AG08395 (cell line): ENCODE measurements around the gene SDHAF4.
"Not testable (repeated sequence)": the region's sequence is repeated elsewhere in the genome, so short reads cannot be mapped to it uniquely, and the experiment has no call there.

Experiments
- DNase-seq: peaks from one replicate; pipeline ENCODE4 v3.0.0; 2012; ENCODE audit warnings: mixed read lengths, low spot score

The SDHAF4 gene

DNA sequence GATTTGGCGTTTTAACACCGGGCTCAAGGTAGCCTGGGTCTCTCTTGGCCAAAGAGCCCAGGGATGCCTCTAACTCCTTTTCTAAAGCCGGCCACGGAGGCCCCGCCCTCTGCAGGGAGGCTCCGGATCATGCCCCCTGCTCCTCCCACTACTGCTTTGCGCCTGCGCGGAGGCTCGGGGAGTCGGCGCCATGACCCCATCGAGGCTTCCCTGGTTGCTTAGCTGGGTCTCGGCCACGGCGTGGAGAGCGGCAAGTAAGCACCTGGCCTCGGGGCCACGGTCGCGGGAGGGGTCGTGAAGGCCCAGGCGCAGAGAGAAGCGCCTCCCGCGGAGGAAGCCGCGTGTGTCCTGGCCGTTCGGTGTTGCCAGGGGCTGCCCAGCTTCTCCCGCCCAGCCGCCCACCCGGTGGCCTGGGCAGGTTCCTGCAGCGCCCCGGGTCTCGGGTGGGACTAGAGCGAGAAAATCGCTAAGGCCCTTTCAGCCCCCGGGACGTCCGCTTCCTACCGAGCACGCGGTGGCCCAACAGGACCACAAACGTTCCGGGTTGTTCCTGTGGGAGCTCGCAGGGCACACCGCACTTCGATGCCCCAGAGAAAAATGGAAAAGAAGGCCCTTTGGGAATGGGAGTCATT is at the start of gene SDHAF4:
Gene SDHAF4 (plus strand): TSS at position 180 of the 632 bp plus-strand sequence. CDS start 11 bp downstream, at position 191.
- peak; percentile 100 for DNase-seq

DNA sequence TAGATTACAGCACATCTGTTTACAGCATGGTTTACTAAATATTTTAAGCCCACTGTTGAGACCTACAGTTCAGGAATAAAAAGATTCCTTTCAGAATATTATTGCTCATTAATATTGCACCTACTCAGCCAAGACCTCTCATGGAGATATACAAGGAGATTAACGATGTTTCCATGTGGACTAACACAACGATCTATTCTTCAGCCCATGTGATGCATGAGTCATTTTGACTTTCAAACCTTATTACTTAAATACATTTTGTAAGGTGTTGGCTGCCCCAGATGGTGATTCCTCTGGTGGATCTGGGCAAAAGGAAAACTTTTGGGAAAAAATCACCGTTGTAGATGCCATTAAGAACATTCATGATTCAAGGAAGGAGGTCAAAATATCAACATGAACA is 48.0 kb upstream of the SDHAF4 start:
- DNase-seq = no peak

- peak; percentile 5 for DNase-seq
These were observed 46.2 kb upstream of the SDHAF4 start for GRCh38 chr6:70520575-70520974.

- no peak for DNase-seq
These were observed 41.9 kb upstream of the SDHAF4 start for GRCh38 chr6:70524721-70525286.

DNA sequence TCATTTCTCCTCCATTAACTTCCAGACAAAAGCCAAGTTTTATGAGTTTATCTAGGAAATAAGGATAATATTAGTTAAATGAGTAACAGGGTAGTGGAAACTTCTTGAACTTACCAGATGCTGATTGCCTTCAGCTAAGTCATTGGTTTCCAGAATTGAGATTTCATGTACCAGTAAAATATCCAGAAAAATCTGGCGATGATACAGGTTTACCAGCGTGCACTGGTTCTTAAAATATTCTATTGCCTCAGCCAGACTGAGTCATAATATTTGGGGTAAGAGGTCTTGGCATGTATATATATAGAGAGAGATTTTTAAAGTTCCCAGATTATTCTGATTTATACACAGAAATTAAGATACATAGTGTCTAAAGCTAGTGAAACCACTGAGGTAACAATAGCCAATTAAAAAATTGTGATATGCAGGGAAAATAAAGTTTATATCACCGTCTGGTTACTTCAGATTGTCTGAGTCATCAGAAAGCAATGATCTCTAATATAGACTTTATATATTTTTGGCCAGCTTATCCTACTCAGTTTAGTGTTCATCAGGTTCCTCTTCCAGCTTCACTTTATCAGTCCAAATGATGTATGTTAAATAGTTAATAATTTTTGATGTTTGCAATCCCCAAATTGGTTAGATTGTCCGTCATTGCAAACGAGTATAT is 39.5 kb upstream of the SDHAF4 start:
- DNase-seq = no peak

DNA sequence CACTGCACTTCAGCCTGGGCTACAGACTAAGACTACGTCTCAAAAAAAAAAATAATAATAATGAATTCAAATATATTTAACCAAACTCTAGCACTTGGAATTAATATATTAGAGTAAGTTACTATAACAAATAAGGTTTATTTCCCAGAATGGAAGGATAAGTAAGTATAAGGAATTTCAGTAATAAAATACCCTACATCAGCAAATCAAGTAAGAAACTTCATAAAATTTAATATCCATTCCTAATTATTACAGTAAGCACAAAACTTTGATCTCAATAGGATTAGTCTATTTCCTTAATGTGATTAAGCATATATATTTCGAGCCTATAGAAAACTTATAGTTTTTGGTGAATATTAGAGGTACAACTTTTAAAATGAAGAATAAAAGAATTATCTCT is 36.7 kb upstream of the SDHAF4 start:
- no peak for DNase-seq

- DNase-seq = no peak
These were observed 35.6 kb upstream of the SDHAF4 start for GRCh38 chr6:70531133-70531532.

DNA sequence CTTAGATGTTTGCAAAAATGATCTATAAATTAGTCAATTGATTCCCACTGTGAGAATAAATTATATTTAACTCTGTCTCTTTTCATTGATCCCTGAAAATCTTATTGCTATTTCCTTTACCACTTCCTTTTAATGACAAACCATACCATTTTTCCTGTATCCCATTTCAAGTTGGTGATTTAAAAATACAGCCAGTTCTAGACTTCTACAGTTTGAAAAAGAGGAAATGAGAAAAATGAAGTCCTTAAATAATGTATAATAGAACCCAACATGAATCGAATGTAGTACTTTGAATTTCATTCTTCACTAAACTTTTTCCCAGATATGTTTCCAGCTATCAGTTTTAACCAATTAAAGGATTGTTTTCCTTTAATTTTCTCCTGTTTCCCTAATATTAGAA is 29.5 kb upstream of the SDHAF4 start:
- no peak for DNase-seq

GRCh38 chr6:70538376-70538775 is 28.4 kb upstream of the SDHAF4 start:
- DNase-seq = no peak

GRCh38 chr6:70547313-70547712 is 19.4 kb upstream of the SDHAF4 start:
- DNase-seq = peak; percentile 22

DNA sequence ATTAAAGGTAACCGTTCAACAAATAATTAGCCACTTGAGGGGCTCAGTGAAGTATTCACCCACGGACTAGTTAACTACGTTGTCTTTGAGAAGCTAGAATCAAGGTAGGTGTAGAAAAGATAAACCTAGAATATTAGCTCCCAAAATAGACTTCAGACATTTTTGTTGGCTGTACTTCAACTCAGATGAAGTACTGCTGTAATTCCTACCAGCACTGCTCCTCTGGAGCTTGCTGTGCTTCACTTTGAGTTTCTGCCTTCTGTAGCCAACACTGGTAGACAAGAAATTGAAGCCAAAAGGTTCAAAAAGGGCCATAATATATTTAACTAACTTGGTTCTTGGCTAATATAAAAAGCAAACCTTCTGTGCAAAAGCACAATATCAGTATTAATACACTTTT is 18.8 kb upstream of the SDHAF4 start:
- no peak for DNase-seq

- no peak for DNase-seq
These were observed 17.4 kb upstream of the SDHAF4 start for GRCh38 chr6:70549327-70549726.

GRCh38 chr6:70551566-70551965 is 15.2 kb upstream of the SDHAF4 start:
- DNase-seq = no peak

- not testable (repeated sequence) for DNase-seq
These were observed 14.3 kb upstream of the SDHAF4 start for GRCh38 chr6:70552286-70552940.

- no peak for DNase-seq
These were observed 13.8 kb upstream of the SDHAF4 start for GRCh38 chr6:70552974-70553373.

GRCh38 chr6:70557998-70558397 is 8.7 kb upstream of the SDHAF4 start:
- no peak for DNase-seq

DNA sequence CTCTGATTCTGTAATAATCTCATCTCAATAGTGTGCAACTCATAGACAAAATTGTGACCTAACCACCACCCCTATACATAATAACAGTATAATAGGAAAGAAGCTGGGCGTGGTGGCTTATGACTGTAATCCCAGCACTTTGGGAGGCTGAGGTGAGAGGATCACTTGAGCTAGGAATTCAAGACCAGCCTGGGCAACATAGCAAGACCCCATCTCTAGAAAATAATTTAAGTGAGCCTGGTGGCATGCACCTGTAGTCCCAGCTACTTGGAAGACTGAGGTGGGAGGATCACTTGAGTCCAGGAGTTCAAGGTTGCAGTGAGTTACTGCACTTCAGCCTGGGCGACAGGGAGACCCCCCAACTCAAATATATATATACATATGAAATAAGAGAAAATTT is 4.3 kb upstream of the SDHAF4 start:
- DNase-seq = not testable (repeated sequence)

- DNase-seq = no peak
These were observed 3.2 kb upstream of the SDHAF4 start for GRCh38 chr6:70563530-70563929.

GRCh38 chr6:70574643-70575042 is 7.9 kb downstream of the SDHAF4 start:
- DNase-seq = no peak

DNA sequence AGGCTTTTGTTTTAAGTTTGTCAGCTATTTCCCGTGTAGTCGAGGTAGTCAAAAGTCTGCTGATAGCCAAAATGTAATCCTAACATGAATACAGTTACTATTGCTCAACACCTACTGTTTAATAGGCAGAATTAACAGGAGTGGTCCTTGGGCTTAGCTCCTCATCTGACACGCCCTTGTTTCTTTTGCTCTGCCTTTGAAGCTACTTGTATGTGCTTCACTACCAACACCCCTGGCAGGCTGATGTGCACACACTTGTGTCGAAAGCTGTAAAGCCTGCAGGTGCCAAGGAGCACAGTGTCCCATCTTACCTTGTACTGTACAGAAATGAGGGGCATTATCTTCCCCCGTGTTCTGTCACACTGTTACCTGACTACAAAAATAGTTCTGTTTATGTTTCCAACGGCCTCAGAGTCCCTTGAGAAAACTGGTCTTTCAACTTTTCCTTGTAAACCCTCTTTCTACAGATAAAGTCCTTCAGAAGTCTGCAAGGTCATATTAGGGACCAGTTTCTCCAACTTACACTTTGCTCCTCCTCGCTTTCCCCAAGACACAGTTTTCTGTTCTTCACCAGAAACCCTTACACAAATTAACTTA is 9.3 kb downstream of the SDHAF4 start:
- DNase-seq = no peak

- no peak for DNase-seq
These were observed 19.4 kb downstream of the SDHAF4 start for GRCh38 chr6:70586114-70586513.

DNA sequence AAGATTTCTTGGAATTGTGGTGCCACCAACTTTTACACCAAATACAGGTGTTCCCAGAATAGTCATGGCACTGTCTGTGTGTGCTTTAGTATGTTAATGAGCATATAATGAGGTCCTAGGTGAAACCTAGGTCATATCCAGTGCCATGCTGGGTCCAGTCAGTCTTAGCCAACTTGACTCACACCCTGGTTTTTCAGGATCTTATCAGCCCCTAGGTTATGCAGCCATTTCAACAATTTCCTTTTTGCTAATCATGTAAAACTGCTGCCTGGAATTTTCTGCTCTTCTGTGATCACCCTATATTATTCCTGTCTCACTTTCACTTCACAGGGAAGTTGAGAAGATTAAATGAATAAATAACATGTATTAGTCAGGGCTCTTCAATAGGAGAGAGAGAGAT is 23.7 kb downstream of the SDHAF4 start:
- DNase-seq = no peak
